ENCODE data around the gene ELOVL1.

ELOVL1 gene

GRCh38 chr1:43354936-43355335 lies 12.9 kb downstream of the ELOVL1 start:
- DNase-seq (ENCODE audit: low read depth in 2 of 2), result no peak

DNA sequence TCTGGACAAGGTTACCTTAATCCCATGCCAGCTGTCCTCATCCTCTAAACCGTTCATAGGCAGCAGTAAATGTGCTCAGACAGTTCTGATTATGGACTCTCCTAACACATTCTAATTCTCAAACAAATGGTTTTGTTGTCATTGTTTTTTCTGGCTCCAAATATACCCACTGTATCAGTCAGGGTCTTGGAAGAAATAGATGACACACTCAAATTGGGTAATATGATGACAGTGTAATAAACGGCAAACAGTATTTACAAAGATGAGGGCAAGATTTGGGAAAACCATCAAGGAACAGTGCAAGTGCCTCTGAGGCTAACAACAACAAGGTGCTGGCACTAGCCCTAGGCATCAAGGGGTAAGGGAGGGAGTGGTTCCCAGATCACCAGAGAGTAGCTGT lies 13.3 kb downstream of the ELOVL1 start:
- DNase-seq (ENCODE audit: low read depth in 2 of 2), result no peak

DNA sequence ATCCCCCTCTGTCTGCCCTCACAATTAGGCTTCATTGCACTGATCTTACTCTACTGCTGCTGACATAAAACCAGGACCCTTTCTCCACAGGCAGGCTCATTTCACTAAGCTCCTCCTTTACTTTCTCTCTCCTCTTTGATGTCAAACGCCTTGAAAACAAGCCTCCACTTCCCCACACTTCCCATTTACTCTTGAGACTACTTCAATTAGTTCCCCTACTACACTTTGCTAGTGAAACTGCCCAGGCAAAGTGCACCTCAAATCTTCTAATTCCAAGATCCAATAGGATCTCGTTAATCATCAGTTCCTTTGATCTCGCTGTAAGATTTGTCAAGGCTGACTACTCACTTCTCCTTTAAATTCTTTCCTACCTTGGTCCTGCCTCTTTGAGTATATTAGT lies 14.9 kb downstream of the ELOVL1 start:
- DNase-seq (ENCODE audit: low read depth in 2 of 2), result no peak

DNA sequence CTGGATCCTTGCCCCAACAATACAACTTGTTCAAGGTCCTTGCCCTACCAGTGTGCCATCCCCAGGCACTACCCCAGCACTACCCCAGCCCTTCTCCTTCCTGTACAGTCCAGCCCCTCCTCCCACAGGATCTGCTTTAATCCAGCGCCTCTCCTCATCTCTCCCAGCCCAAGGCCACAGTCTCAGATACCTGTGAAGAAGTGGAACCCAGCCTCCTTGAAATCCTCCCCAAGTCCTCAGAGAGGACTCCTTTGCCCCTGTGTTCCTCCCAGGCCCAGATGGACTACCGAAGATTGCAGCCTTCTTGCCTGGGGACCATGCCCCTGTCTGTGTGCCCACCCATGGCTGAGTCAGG lies 15.5 kb downstream of the ELOVL1 start:
- no peak for DNase-seq (ENCODE audit: low read depth in 2 of 2)

DNA sequence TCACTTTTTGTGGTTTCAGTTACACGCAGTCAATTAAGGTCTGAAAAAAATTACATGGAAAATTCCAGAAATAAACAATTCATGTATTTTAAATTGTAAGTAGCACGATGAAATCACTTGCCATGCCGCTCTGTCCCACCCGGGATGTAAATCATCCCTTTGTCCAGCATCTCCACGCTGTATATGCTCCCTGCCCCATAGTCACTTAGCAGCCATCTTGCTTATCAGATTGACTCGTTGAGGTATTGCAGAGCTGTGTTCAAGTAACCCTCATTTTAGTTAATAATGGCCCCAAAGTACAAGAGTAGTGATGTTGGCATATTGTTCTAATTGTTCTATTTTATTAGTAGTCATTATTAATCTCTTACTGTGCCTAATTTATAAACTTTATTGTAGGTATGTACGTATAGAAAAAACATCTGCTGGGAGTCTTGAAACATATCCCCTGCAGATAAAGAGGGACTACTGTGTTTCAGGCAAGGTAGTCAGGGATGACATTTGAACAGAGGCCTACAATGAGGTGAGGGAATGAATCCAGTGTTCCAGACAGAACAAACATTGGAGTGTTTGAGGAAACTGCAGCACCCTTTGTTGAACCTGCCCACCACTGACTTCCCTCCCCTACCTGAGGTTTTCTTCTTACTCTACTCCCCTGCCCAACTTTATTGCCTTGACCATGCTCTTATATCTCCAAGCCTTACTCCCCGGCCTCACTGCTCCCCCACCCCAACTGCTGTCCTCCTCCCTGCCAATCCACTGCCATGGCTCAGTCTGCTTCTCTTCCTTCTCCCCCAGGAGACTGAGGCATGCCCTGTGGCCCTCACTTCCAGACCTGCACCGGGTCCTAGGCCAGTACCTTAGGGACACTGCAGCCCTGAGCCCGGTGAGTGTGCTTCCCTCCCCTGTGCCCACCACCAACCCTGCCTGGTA lies 16.1 kb downstream of the ELOVL1 start:
- no peak for DNase-seq (ENCODE audit: low read depth in 2 of 2)

- no peak for DNase-seq (ENCODE audit: low read depth in 2 of 2)
Measured at GRCh38 chr1:43350976-43351375, 16.8 kb downstream of the ELOVL1 start.

GRCh38 chr1:43349594-43350306 lies 18.1 kb downstream of the ELOVL1 start:
- no peak for DNase-seq (ENCODE audit: low read depth in 2 of 2)

DNA sequence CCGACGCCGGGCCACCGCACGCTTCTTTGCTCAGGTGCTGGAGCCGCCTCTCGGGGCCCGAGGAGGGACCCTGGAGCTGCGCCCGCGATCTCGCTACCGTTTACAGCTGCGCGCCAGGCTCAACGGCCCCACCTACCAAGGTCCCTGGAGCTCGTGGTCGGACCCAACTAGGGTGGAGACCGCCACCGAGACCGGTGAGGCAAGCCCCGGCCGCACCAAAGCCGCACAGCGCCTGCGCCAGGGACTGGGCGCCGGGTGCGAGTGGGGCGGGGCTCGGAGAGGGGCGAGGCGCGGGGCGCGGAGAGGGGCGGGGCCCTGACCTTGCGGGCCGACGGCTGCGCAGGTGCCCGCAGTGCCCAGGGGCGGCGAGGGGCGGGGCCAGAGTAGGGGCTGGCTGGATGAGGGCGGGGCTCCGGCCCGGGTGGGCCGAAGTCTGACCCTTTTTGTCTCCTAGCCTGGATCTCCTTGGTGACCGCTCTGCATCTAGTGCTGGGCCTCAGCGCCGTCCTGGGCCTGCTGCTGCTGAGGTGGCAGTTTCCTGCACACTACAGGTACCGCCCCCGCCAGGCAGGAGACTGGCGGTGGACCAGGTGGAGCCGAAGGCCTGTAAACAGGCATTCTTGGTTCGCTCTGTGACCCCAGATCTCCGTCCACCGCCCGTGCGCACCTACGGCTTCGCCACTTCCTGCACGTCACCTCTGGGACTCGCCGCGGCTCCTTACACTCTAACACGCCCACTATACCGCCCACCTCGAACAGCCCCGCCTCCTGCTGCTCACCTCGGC lies 18.8 kb downstream of the ELOVL1 start:
- peak in 1 of 2 donors; percentile 26 for DNase-seq (ENCODE audit: low read depth in 2 of 2)

GRCh38 chr1:43348343-43348808 lies 19.4 kb downstream of the ELOVL1 start:
- DNase-seq (ENCODE audit: low read depth in 2 of 2), result no peak

- no peak for DNase-seq (ENCODE audit: low read depth in 2 of 2)
Measured at GRCh38 chr1:43346636-43347035, 21.2 kb downstream of the ELOVL1 start.

DNA sequence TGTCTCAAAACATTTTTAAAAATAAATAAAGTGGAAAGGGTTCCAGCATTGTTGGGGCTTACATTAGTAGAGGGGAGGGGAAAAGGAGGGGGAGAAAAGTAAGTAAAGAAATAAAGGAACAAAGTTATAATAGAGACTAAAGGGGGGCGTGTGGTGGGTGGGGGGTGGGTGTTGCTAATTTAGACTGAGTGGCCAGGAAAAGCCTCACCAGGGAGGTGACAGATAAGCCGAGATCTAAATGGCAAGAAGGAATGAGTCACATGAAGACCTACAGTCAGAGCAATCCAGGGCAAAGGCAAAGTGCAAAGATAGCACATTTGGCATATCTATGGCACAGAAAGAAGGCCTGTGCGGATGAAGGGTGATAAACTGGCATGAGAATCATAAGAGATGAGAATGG lies 22.7 kb downstream of the ELOVL1 start:
- DNase-seq (ENCODE audit: low read depth in 2 of 2), result no peak

GRCh38 chr1:43344267-43344850 lies 23.5 kb downstream of the ELOVL1 start:
- DNase-seq (ENCODE audit: low read depth in 2 of 2), result no peak

GRCh38 chr1:43340559-43340958 lies 27.3 kb downstream of the ELOVL1 start:
- DNase-seq (ENCODE audit: low read depth in 2 of 2), result no peak

DNA sequence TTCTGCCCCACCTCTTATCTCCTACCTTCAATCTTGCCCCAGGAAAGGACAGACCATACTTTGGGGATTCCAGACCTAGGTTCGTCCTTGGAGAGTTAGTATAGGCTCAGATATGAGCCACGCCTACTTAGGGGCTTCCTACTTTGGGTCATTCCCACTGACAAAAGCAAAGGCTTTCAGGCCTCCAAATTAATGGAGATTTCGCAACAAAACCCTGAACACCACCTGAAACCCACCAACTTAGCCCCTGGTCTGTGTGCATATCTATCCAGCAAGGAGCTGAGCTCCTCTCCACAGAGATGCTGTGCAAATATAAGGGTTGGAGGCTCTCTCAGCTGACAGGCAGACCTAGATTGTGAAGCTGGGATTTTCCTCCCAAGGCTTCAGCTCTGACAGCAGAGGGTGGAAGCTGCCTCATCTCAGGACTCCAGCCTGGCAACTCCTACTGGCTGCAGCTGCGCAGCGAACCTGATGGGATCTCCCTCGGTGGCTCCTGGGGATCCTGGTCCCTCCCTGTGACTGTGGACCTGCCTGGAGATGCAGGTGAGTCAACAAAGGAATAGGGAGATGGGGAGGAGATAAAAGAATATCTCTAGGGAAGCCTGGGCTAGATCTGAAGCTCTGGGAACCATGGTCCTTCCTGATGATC lies 28.1 kb downstream of the ELOVL1 start:
- DNase-seq (ENCODE audit: low read depth in 2 of 2), result no peak

DNA sequence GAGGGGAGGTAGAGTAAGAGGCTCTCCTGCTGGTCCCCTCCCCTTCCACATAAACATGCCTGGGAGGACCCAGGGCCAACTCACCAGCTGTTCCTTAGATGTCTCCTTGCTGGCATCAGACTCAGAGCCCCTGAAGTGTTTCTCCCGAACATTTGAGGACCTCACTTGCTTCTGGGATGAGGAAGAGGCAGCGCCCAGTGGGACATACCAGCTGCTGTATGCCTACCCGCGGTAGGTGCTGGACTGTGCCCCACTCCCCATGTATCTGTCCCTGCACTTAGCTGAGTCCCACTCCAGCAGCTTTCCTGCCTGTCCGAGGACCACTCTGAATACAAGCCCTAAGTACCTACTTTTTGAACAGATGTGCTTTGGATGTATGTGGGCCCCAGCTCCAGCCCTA lies 29.8 kb downstream of the ELOVL1 start:
- DNase-seq (ENCODE audit: low read depth in 2 of 2), result no peak

- no peak for DNase-seq (ENCODE audit: low read depth in 2 of 2)
Measured at GRCh38 chr1:43337588-43337987, 30.2 kb downstream of the ELOVL1 start, which contains the start of gene MPL. Gene MPL (plus strand): TSS chr1:43337818. CDS start chr1:43337849, 31 bp downstream.

DNA sequence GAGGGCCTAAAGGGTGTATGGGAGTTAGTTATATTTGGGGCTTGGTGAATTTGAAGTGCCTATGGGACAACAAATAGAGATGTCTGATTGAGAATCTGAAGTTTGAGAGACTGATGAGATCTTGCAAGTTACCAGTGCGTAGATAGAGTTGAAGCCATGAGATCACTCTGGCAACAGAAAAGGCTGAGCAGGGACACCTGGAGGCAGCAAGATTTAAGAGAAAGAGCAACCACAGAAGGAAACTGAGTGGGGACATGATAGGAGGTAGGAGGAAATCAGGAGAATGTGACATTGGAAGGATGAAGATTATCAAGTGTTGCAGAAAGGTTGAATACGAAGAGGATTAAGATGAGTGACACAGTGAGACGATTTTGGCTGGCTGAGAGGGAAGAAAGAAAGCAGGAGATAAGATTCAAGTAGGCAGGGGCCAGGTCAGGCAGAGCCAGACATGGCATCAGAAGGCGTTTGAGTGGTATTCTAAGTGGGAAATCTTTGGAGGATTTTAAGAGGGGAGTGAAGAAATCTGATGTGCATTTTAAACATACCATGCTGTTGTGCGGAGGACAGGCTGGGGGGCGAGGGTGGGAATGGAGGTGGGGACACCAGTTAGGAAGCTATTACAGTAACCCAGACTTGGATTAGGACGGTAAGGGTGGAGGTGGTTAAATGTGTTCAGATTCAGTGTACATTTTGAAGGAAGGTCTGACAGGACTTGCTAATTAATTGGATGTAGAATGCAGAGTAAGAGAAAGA lies 33.2 kb downstream of the ELOVL1 start:
- DNase-seq (ENCODE audit: low read depth in 2 of 2), result no peak

GRCh38 chr1:43331688-43332087 lies 36.1 kb downstream of the ELOVL1 start:
- DNase-seq (ENCODE audit: low read depth in 2 of 2), result no peak

- DNase-seq (ENCODE audit: low read depth in 2 of 2), result peak in 1 of 2 donors; percentile 10
Measured at GRCh38 chr1:43329995-43330751, 37.6 kb downstream of the ELOVL1 start.

Data from activated CD8-positive, alpha-beta memory T cell treated with anti-CD3 and anti-CD28 coated beads for 4 hours (primary cell).